GM23338 (cell line): Measurements from ENCODE around the gene MACO1. TPM values are rescaled to one million over a fixed set of nuclear protein-coding genes. Genes with fewer than 3 reads are reported as not detected.
A peak's percentile ranks its signal among the peaks of the same experiment; 100 is the strongest.

Experiments
- ATAC-seq: fragments of 200-7000 bp; cut with Tn5 transposase; 3 replicates; pipeline ENCODE4 v1.9.1; 2020
- DNase-seq: peaks from one replicate; pipeline ENCODE4 v3.0.0-alpha.2; 2015; ENCODE audit warnings: low spot score
- H2AFZ ChIP-seq: fragments of 200-600 bp; sonication (generic); 2 replicates; pipeline ENCODE4 v1.8.0; 2016; ENCODE audit warnings: antibody characterized with exemption, mild to moderate bottlenecking, moderate library complexity
- H3F3A ChIP-seq: fragments of 200-600 bp; sonication (generic); replicated peaks from 2 replicates; pipeline ENCODE4 v1.8.0; 2017; ENCODE audit warnings: antibody characterized with exemption, mixed run types, low read depth
- H3K27ac ChIP-seq: fragments of 200-600 bp; sonication (generic); 2 replicates; pipeline ENCODE4 v1.6.1; 2016; ENCODE audit warnings: low read depth
- H3K27me3 ChIP-seq: fragments of 200-600 bp; sonication (generic); 2 replicates; pipeline ENCODE4 v1.8.0; 2016; ENCODE audit warnings: mild to moderate bottlenecking, mixed run types, moderate library complexity; ENCODE audit not compliant: insufficient read depth
- H3K36me3 ChIP-seq: fragments of 200-600 bp; sonication (generic); 2 replicates; pipeline ENCODE4 v1.8.0; 2016; ENCODE audit warnings: mild to moderate bottlenecking; ENCODE audit not compliant: insufficient read depth
- H3K4me1 ChIP-seq: fragments of 200-600 bp; sonication (generic); 2 replicates; pipeline ENCODE4 v1.8.0; 2016; ENCODE audit warnings: mild to moderate bottlenecking, moderate library complexity; ENCODE audit not compliant: insufficient read depth
- H3K4me2 ChIP-seq: fragments of 200-600 bp; sonication (generic); 2 replicates; pipeline ENCODE4 v1.7.1; 2017; ENCODE audit warnings: mixed run types
- H3K4me3 ChIP-seq: fragments of 200-600 bp; sonication (generic); 2 replicates; pipeline ENCODE4 v1.6.1; 2016; ENCODE audit warnings: mixed run types
- H3K79me2 ChIP-seq: fragments of 200-600 bp; sonication (generic); replicated peaks from 2 replicates; pipeline ENCODE4 v1.8.0; 2017; ENCODE audit warnings: mild to moderate bottlenecking; ENCODE audit not compliant: insufficient read depth
- H3K9me2 ChIP-seq: fragments of 200-600 bp; sonication (generic); 2 replicates; pipeline ENCODE4 v1.8.0; 2017; ENCODE audit not compliant: insufficient read depth
- H4K20me1 ChIP-seq: fragments of 200-600 bp; sonication (generic); replicated peaks from 2 replicates; pipeline ENCODE4 v1.8.0; 2017; ENCODE audit warnings: mild to moderate bottlenecking; ENCODE audit not compliant: insufficient read depth
- H3K27ac Mint-ChIP-seq: 2 replicates; pipeline ENCODE4 v1.8.0; 2020; ENCODE audit warnings: inconsistent platforms, mild to moderate bottlenecking, moderate library complexity, mixed read lengths
- H3K27me3 Mint-ChIP-seq: 3 replicates; pipeline ENCODE4 v1.8.0; 2022; ENCODE audit warnings: low read depth, mild to moderate bottlenecking, moderate library complexity, mixed read lengths, inconsistent platforms; ENCODE audit not compliant: insufficient read depth, poor library complexity
- H3K36me3 Mint-ChIP-seq: 3 replicates; pipeline ENCODE4 v1.8.0; 2021; ENCODE audit warnings: low read depth, mild to moderate bottlenecking, inconsistent platforms, moderate library complexity, mixed read lengths
- H3K4me1 Mint-ChIP-seq: 3 replicates; pipeline ENCODE4 v1.8.0; 2020; ENCODE audit warnings: mild to moderate bottlenecking, inconsistent platforms, mixed read lengths
- H3K4me3 Mint-ChIP-seq: 3 replicates; pipeline ENCODE4 v1.8.0; 2021; ENCODE audit warnings: moderate library complexity, mild to moderate bottlenecking, inconsistent platforms, mixed read lengths
- H3K9me3 Mint-ChIP-seq: 3 replicates; pipeline ENCODE4 v1.8.0; 2020; ENCODE audit warnings: moderate library complexity, mild to moderate bottlenecking, inconsistent platforms, mixed read lengths
- CREB1 ChIP-seq: fragments of 250-450 bp; sonication (Bioruptor Pico); IDR thresholded peaks from 2 replicates; pipeline ENCODE4 v1.5.0; 2020; ENCODE audit warnings: low read depth, mild to moderate bottlenecking, moderate library complexity
- CTCF ChIP-seq, 2 experiments: fragments of 200-600 bp in 1 of 2; sonication (generic) in 1 of 2; conservative IDR thresholded peaks; 2 replicates each; pipeline versions ENCODE4 v1.5.1 to v1.6.1; 2016 to 2017; ENCODE audit warnings: antibody characterized with exemption in 2 of 2, low read depth in 2 of 2, mild to moderate bottlenecking in 2 of 2, moderate library complexity in 1 of 2
- ETS1 ChIP-seq: IDR thresholded peaks from 2 replicates; pipeline ENCODE4 v1.6.1; 2016; ENCODE audit warnings: antibody characterized with exemption
- EZH2 ChIP-seq: fragments of 200-600 bp; sonication (generic); IDR thresholded peaks from one replicate; pipeline ENCODE4 v1.8.0; 2017; ENCODE audit warnings: antibody characterized with exemption, mild to moderate bottlenecking, low read depth; ENCODE audit not compliant: unreplicated experiment
- EZH2phosphoT487 ChIP-seq: fragments of 200-600 bp; sonication (generic); IDR thresholded peaks from one replicate; pipeline ENCODE4 v1.8.1; 2018; ENCODE audit warnings: antibody characterized with exemption; ENCODE audit not compliant: unreplicated experiment
- JUNB ChIP-seq: IDR thresholded peaks from one replicate; pipeline ENCODE4 v1.6.1; 2016; ENCODE audit warnings: antibody characterized with exemption; ENCODE audit not compliant: unreplicated experiment
- NANOG ChIP-seq: IDR thresholded peaks from 2 replicates; pipeline ENCODE4 v1.6.1; 2016; ENCODE audit warnings: antibody characterized with exemption, borderline replicate concordance
- POLR2AphosphoS5 ChIP-seq: IDR thresholded peaks from 2 replicates; pipeline ENCODE4 v1.6.1; 2016; ENCODE audit warnings: antibody characterized with exemption, low read depth
- REST ChIP-seq: IDR thresholded peaks from one replicate; pipeline ENCODE4 v1.6.1; 2018; ENCODE audit warnings: antibody characterized with exemption; ENCODE audit not compliant: unreplicated experiment
- STAT1 ChIP-seq: IDR thresholded peaks from one replicate; pipeline ENCODE4 v1.6.1; 2016; ENCODE audit warnings: antibody characterized with exemption; ENCODE audit not compliant: unreplicated experiment
- ZNF114 ChIP-seq: fragments of 250-450 bp; sonication (Bioruptor Pico); IDR thresholded peaks from 2 replicates; pipeline ENCODE4 v1.5.0; 2020; ENCODE audit warnings: mild to moderate bottlenecking, moderate library complexity
- ZNF331 ChIP-seq: fragments of 250-450 bp; sonication (Bioruptor Pico); IDR thresholded peaks from 2 replicates; pipeline ENCODE4 v1.5.0; 2020; ENCODE audit warnings: low read depth, mild to moderate bottlenecking, moderate library complexity
- ZNF462 ChIP-seq: fragments of 250-450 bp; sonication (Bioruptor Pico); IDR thresholded peaks from 2 replicates; pipeline ENCODE4 v1.5.0; 2020; ENCODE audit warnings: mild to moderate bottlenecking, moderate library complexity
- polyA plus RNA-seq: library from polyadenylated mRNA; unstranded; fragments of >200 nt; fragmentation: Nextera tagmentation; extraction: Ambion mirVana; gene quantifications from 2 replicates; pipeline ENCODE4 v1.2.1, GENCODE V29; 2016
- total RNA-seq: library from RNA; depleted of rRNA; stranded (reverse); fragments of >200 nt; shearing (Covaris generic); gene quantifications from 2 replicates; pipeline ENCODE4 v1.2.3, GENCODE V29; 2014

The MACO1 gene
- total and polyA plus RNA-seq, 2 experiments from 2014 or later, result 9.8 to 10.6 TPM

- Histone ChIP-seq H3K4me1 (peaks cover 14% of the 10 kb centered on the region; the same call in 1 of the 2 replicates), H3K27ac (no peak overlapping the region), H2AFZ (no peak overlapping the region), H3K36me3 (no peaks in the 10 kb centered on the region), H3F3A (0 out of 2 replicates have a peak, but pooled peaks cover 5% of the 10 kb centered on the region), H3K27me3 (0 out of 2 replicates have a peak, but pooled peaks cover 7% of the 10 kb centered on the region), H3K4me3 (no peak overlapping the region), H3K4me2 (no peak overlapping the region), H3K9me2 (no peaks in the 10 kb centered on the region), H4K20me1 (peaks cover 12% of the 10 kb centered on the region; the same call in 1 of the 2 replicates), H3K79me2 (0 out of 2 replicates have a peak, but pooled peaks cover 4% of the 10 kb centered on the region)
- Mint-ChIP-seq H3K9me3 (no peaks in the 10 kb centered on the region), H3K36me3 (no peaks in the 10 kb centered on the region), H3K27me3 (peaks cover 11% of the 10 kb centered on the region), H3K4me1 (peaks cover 13% of the 10 kb centered on the region), H3K27ac (no peak overlapping the region), H3K4me3 (peak overlapping the region; percentile 45; the same call in 1 of the 3 replicates)
- ATAC-seq (no peak), DNase-seq (no peak)
- TF ChIP-seq NANOG (no peak), ZNF331 (CRISPR knock-in tag) (no peak), ETS1 (no peak), POLR2AphosphoS5 (no peak), JUNB (no peak), EZH2phosphoT487 (no peak), ZNF114 (CRISPR knock-in tag) (no peak), REST (no peak), CTCF (conservative IDR thresholded peaks at IDR 0.05; ENCODE audit: low read depth in 2 of 2) (no peak), STAT1 (no peak), CREB1 (CRISPR knock-in tag) (no peak), ZNF462 (CRISPR knock-in tag) (no peak), EZH2 (no peak)
Measured at GRCh38 chr1:25541889-25542658, 111.4 kb downstream of the MACO1 start.
